Muscle layer of duodenum (tissue), 2 donors: ENCODE results near the gene KRCC1.

Experiments used
- H3K27ac ChIP-seq: one replicate; pipeline ENCODE4 v1.7.0; 2013; ENCODE audit warnings: mild to moderate bottlenecking, low read length
- H3K27me3 ChIP-seq: one replicate; pipeline ENCODE4 v1.7.0; 2013; ENCODE audit warnings: low read depth, mild to moderate bottlenecking, control low read depth, low read length
- H3K36me3 ChIP-seq, 2 donors: one replicate each; pipeline ENCODE4 v1.7.0; 2013; ENCODE audit warnings: low read length in 2 of 2, control low read depth in 1 of 2, mild to moderate bottlenecking in 1 of 2; ENCODE audit not compliant: insufficient read depth in 2 of 2, control insufficient read depth in 1 of 2
- H3K4me1 ChIP-seq, 2 donors: one replicate each; pipeline ENCODE4 v1.7.0; 2013; ENCODE audit warnings: low read length in 2 of 2, mild to moderate bottlenecking in 2 of 2, control low read depth in 1 of 2, moderate library complexity in 1 of 2; ENCODE audit not compliant: insufficient read depth in 2 of 2, control insufficient read depth in 1 of 2
- H3K4me3 ChIP-seq, 2 donors: one replicate each; pipeline ENCODE4 v1.7.0; 2013; ENCODE audit warnings: low read length in 2 of 2, low read depth in 1 of 2, mild to moderate bottlenecking in 1 of 2
- H3K9me3 ChIP-seq, 2 donors: one replicate each; pipeline ENCODE4 v1.7.0; 2013; ENCODE audit warnings: low read length in 2 of 2, control low read depth in 1 of 2, mild to moderate bottlenecking in 1 of 2; ENCODE audit not compliant: control insufficient read depth in 1 of 2
- donor health status: healthy.

The KRCC1 gene

GRCh38 chr2:88077080-88077479 is 21.5 kb upstream of the KRCC1 start:
- no peak overlapping the region for H3K27ac ChIP-seq
- peaks cover 0 to 19% of the 10 kb centered on the region in 2 donors for H3K4me1 ChIP-seq
- no peaks in the 10 kb centered on the region for H3K27me3 ChIP-seq
- H3K36me3 ChIP-seq = no peaks in the 10 kb centered on the region
- no peaks in the 10 kb centered on the region for H3K9me3 ChIP-seq
- no peak overlapping the region for H3K4me3 ChIP-seq

GRCh38 chr2:88074854-88075292 is 19.3 kb upstream of the KRCC1 start:
- Histone ChIP-seq H3K36me3 (no peaks in the 10 kb centered on the region), H3K4me3 (no peak overlapping the region), H3K4me1 (peaks cover 0 to 15% of the 10 kb centered on the region in 2 donors), H3K27me3 (no peaks in the 10 kb centered on the region), H3K27ac (peak overlapping the region; percentile 58), H3K9me3 (no peaks in the 10 kb centered on the region)

DNA sequence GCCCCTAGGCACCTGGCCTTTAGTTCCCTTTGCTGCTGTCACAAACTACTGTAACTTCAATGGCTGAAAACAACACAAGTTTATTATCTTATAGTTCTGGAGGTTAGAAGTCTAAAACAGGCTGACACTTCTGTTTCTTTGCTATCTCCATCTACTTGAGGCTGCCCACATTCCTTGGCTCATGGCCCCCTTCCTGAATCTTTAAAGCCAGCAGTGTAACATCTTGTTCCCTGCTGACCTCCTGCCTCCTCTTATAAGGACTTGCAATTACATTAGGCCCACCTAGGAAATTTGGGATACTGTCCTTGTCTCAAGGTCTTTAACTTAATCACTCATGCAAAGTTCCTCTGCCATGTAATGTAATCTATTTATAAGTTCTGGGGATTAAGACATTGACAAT is 18.6 kb upstream of the KRCC1 start:
- H3K4me1 ChIP-seq = peaks cover 0 to 15% of the 10 kb centered on the region in 2 donors
- no peak overlapping the region for H3K4me3 ChIP-seq
- no peaks in the 10 kb centered on the region for H3K27me3 ChIP-seq
- no peaks in the 10 kb centered on the region for H3K9me3 ChIP-seq
- peak overlapping the region; percentile 42 for H3K27ac ChIP-seq
- no peaks in the 10 kb centered on the region for H3K36me3 ChIP-seq

- Histone ChIP-seq H3K4me3 (peak overlapping the region in 1 of 2 donors; percentile 26), H3K27ac (peak overlapping the region; percentile 1), H3K27me3 (no peaks in the 10 kb centered on the region), H3K4me1 (no peaks in the 10 kb centered on the region), H3K9me3 (no peaks in the 10 kb centered on the region), H3K36me3 (no peaks in the 10 kb centered on the region)
These were observed 15.8 kb upstream of the KRCC1 start for GRCh38 chr2:88071365-88071764.

- Histone ChIP-seq H3K4me1 (no peaks in the 10 kb centered on the region), H3K4me3 (peak overlapping the region in 1 of 2 donors; percentile 55), H3K9me3 (no peaks in the 10 kb centered on the region), H3K27ac (no peak overlapping the region), H3K27me3 (no peaks in the 10 kb centered on the region), H3K36me3 (no peaks in the 10 kb centered on the region)
These were observed 14.5 kb upstream of the KRCC1 start for GRCh38 chr2:88070055-88070454.

DNA sequence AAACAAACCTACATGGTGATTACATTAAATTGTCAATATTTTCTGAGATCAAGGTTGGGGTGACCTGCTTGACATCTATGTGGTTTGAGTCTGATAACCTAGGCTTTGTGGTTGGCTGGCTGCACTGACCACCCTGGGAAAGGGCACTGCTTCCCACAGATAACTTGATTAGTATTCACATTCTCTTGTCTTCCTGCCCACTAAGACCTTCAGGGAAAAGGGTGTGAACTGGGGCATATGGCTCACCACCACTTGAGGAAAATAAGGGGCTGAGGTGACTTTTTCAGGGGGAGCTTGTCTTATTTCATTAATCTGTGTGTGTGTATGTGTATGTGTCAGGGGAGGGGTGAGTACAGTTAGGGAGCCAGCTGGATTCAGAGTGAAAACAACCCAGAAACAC is 13.5 kb upstream of the KRCC1 start:
- peak overlapping the region; percentile 78 for H3K27ac ChIP-seq
- H3K4me1 ChIP-seq = no peaks in the 10 kb centered on the region
- no peaks in the 10 kb centered on the region for H3K36me3 ChIP-seq
- no peaks in the 10 kb centered on the region for H3K27me3 ChIP-seq
- H3K9me3 ChIP-seq = no peaks in the 10 kb centered on the region
- H3K4me3 ChIP-seq = peak overlapping the region; percentile 17 to 55

DNA sequence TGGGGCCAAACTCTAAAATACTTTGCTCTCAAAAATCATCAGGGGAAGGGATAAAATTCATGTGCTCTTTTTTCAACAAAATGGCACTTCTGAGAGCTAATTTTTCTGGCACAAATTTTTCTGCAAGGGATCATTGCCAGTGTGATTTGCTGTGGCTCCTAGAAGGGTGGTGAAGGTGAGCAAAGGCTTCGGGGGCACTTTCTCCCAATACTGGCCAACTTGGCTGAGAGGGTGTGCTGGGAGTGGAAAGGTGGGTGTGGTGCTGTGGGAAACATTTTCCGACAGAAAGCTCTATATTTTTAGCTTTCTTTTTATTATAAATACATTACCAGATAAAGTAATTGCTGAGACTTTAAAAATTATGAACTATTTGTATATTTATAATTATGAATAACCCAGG is 12.5 kb upstream of the KRCC1 start:
- peak overlapping the region; percentile 45 to 55 for H3K4me3 ChIP-seq
- no peaks in the 10 kb centered on the region for H3K27me3 ChIP-seq

DNA sequence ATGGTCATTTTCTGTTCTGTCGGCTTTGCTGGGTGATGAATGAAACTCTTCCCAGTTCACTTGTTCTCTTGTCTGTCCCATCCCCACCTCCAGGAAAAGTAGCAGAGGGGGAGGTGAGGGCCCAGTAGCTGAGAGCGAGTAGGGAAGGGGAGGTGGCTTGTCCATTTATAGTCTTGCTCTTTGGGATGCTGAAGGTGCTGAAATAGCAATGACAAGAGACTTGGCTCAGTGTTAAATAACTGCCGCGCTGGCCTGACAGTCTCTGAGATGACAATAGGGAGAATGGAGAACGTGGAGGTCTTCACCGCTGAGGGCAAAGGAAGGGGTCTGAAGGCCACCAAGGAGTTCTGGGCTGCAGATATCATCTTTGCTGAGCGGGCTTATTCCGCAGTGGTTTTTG is 12.0 kb upstream of the KRCC1 start, which contains the start of gene SMYD1:
SMYD1 (plus strand) TSS at position 228 of the 400 bp plus-strand sequence; CDS start at position 268, 40 bp downstream.
- Histone ChIP-seq H3K4me1 (no peaks in the 10 kb centered on the region), H3K4me3 (peak within 1 kb of the TSS; percentile 45 to 55), H3K9me3 (no peaks in the 10 kb centered on the region), H3K27me3 (no peaks in the 10 kb centered on the region), H3K27ac (peak within 1 kb of the TSS; percentile 45), H3K36me3 (no peaks in the 10 kb centered on the region)

More for the DNA sequence above, 12.5 kb upstream of the KRCC1 start:
- no peaks in the 10 kb centered on the region for H3K9me3 ChIP-seq
- peak overlapping the region; percentile 45 for H3K27ac ChIP-seq
- H3K4me1 ChIP-seq = no peaks in the 10 kb centered on the region
- H3K36me3 ChIP-seq = no peaks in the 10 kb centered on the region

GRCh38 chr2:88067189-88067588 is 11.6 kb upstream of the KRCC1 start:
- Histone ChIP-seq H3K9me3 (no peaks in the 10 kb centered on the region), H3K4me3 (peak overlapping the region; percentile 45 to 55), H3K4me1 (no peaks in the 10 kb centered on the region), H3K36me3 (no peaks in the 10 kb centered on the region), H3K27ac (peak overlapping the region; percentile 45), H3K27me3 (no peaks in the 10 kb centered on the region)

GRCh38 chr2:88066543-88066942 is 11.0 kb upstream of the KRCC1 start:
- H3K9me3 ChIP-seq = no peaks in the 10 kb centered on the region
- no peaks in the 10 kb centered on the region for H3K4me1 ChIP-seq
- peak overlapping the region; percentile 31 for H3K27ac ChIP-seq
- H3K27me3 ChIP-seq = no peaks in the 10 kb centered on the region
- H3K4me3 ChIP-seq = no peak overlapping the region
- H3K36me3 ChIP-seq = no peaks in the 10 kb centered on the region

DNA sequence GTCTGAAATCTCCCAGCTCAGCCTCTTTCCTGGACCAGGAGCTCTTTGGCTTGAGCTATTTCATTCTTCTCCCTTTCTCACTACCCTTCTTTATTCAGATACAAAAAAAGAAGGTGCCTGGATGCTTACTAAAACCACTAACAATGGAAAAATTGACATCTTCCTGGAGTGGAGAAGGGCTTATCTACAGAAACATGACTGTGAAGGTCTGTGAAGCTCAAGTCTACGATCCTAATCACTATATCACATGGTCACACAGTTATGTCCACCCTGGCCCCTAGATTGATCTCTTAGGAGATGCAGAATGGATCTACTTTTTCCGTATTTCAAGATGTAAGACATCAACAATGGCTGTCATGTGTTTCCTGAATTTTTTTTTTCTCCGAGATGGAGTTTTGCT is 5.7 kb upstream of the KRCC1 start:
- no peaks in the 10 kb centered on the region for H3K9me3 ChIP-seq
- H3K27me3 ChIP-seq = no peaks in the 10 kb centered on the region
- no peaks in the 10 kb centered on the region for H3K36me3 ChIP-seq
- H3K4me1 ChIP-seq = peaks cover 0 to 4% of the 10 kb centered on the region in 2 donors
- H3K27ac ChIP-seq = no peak overlapping the region
- no peak overlapping the region for H3K4me3 ChIP-seq

GRCh38 chr2:88060907-88061275 is 5.3 kb upstream of the KRCC1 start:
- Histone ChIP-seq H3K4me1 (peaks cover 0 to 8% of the 10 kb centered on the region in 2 donors), H3K9me3 (no peaks in the 10 kb centered on the region), H3K27me3 (no peaks in the 10 kb centered on the region), H3K4me3 (no peak overlapping the region), H3K27ac (peak overlapping the region; percentile 3), H3K36me3 (no peaks in the 10 kb centered on the region)
